DMS153 treated with DMSO at 0.1 percent for 48 hours (cell line): ENCODE data around the gene GRIN2C.

Source experiments
- DNase-seq: peaks from one replicate; lab custom pipeline; 2025; ENCODE audit not compliant: unreplicated experiment; lab: John Stamatoyannopoulos, UW

Gene GRIN2C

DNA sequence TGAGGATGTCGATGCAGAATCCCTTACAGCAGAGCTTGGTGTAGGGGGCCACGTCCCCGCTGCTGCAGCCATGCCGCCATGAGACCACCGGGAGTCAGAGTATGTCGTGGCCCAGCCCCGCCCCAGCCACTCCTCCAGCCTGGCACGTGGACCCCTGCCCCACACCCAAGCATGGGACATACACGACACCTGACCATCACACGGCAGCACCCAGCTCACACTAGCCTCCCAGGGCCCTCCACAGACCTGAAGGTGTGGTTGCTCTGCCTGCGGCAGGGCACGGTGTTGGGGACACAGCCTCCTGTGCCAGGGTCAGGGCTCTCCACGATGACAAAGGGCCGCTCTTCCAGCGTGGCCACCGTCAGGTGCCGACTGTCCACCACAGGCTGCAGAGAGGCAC is 9.4 kb downstream of the GRIN2C start:
- DNase-seq, result no peak

DNA sequence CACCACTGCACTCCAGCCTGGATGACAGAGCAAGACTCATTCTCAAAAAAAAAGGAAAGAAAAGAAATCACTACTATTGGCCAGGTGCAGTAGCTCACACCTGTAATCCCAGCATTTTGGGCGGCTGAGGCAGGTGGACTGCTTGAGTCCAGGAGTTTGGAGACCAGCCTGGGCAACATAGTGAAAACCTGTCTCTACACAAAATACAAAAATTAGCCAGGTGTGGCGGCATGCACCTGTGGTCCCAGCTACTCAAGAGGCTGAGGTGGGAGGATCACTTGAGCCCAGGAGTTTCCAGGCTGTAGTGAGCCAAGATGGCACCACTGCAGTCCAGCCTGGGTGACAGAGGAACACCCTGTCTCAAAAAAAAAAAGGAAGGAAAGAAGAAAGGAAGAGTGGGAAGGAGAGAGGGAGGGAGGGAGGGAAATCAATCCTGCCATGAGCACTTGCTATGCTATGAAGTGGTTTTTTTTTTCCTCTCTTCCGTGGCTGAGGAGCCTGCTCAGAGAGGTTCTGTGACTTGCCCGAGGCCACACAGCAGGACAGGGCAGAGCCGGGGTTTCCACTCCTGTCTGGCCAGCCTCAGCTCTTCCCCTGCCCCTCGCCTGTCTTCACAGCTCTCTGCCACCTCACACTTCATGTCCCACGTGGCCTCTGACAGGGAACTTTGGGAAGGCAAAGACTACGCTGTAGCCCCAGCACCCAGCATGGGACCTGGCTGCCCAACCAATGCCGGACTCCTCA is 10.9 kb downstream of the GRIN2C start:
- DNase-seq, result no peak

DNA sequence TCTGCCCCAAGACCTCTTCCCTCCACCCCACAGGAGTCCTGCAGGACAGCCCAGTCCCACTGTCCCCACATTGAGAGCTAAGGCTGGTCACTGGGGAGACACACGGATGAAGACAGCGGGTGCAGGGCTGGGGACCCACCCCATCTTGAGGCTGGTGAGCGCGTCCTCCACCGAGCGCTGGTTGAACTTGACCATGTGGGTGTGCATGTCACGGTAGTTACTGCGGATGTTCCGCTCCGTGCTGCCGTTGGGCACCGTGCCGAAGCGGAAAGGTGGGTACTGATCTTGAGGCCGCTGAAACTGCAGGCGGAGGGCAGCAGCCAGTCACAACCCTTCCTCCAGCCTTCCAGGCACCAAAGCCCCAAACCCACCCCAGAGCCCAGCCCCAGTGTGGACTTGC is 13.1 kb downstream of the GRIN2C start:
- DNase-seq, result no peak

DNA sequence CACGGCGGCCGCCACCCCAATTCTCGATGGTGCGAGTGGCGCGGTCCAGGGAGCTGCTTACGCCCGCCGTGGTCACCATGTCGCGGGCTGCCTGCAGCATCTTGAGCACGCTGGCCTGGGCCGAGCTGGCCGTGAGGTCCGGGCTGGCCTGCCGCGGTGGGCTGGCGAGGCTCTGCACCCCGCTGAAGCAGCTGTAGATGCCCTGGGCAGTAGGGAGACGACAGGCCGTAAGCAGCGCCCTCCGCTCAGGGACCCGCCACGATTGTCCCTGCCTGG is 16.4 kb downstream of the GRIN2C start:
- DNase-seq, result no peak

DNA sequence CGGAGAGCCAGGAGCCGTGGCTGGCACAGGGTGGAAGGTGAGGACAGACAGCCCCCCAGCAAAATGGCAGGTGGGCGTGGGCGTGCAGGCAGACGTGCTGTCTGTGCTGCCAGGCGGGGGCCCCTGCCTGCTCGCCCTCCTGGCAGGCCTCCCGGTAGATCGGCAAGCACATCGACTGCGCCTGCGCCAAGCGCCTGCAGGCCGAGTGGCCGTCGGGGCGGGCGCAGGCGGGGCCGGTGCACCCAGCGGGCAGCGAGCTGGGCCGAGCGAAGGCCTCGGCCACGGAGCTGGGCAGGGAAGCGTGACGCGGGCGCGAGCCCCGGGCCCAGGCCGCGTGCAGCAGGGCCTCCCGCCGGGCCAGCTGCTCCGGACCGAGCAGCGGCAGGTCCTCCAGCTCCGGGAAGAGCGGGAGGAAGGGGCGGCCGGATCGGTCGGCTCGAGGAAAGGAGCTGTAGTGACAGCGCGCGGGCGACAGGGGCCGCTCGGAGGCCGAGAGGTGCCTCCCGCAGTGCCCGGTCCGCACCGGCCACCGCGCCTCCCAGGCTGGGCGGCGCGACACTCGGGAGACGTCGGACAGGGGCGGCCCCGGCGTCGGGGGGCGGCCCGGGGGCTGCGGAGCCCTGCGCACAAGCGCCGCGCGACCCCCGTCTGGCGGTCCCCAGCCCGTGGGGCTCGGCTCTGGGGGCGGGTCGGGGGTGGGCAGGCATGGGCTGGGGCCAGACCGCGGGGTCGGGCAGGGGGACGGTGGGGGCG is 16.9 kb downstream of the GRIN2C start:
- peak; percentile 42 for DNase-seq

DNA sequence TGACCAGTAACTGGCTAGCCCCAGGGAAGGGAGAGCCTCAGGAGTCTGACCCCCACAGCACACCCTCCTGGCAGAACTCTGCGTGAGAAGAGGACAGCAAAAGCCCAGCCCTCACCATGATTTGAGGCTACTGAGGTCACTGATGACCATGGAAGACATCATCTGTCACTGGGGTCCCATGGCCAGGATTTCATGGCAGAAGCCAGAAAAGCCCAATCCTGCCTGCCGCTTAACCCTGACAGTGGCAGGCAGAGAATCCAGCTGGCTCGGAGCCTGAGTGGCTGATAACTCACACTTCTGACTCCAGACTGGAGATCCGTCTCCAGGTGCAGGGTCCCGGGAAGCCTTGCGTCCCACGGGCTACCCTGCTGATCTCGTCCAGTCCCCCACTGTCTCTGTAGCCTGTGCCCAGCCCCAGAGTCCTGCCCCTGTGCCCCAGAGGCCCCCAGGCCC is 17.5 kb downstream of the GRIN2C start:
- no peak for DNase-seq

DNA sequence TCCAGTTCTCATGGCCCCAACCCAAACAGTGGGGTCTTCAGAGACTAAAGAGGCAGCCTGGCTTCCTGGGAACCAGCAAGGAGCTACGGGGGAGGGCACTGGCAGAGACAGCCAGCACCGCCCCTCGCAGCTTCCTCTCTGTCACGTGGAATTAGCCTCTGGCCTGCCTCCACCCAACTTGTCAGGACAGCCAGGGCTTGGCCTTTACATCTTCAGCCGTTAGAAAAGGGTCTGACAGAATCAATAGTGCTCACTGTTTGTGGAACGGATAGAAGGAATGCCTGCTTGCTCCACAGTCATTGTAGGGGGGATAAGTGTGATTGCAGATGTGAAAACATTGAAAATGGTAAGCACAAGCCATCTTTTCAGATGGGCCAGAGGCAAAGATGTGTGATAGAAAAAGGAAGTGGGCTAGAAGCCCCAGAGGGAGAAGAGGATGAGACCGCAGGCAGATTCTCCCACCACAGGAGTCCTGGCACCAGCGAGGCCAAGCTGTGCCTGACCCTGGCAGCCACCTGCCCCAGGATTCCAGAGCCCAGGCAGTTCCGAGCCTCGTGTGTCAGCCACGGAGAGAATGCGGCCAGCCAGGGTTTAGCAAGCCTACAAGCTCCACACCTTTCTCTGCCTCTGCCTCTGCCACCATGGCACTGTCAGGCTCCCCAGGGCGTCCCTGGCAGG is 18.6 kb downstream of the GRIN2C start:
- DNase-seq, result no peak

DNA sequence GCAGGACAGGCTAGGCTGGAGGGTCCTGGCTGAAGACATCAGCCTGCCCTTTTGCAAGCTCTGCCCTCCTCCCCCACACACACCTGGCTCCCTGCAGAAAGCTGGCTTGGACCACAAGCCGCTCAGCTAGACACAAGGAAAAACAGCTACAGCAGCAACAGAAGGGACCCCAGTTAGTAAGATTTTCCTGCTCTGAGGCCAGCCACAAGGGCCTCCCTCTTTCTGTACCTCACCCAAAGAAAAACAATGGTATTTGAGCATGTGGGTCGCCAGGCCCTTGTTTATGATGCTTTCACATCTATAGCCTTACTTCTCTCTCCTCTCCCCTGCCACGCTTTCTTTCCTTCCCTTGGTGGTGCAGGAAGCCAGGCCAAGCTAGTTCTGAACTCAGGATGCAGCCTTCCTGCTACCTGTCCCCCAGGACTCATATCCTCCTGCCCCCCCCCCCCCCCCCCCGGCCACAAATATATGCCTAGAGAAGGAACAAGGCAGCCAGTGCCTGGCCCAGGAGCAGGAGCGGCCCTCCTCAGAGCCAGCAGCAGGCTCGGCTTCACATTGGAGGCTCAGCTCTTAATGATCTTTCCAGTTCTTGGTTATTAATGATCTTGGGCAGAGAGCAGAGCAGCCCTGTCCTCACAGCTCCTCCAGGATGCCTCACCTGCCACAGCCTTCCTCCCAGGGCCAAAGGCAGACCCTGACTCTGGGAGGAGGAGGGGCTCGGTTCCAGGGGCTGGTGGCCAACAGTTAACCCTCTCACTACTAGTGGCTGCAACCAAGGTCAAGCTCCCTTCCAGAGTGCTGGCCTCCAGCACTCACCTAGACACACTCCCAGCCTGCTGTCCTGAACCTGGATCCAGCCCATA is 19.5 kb downstream of the GRIN2C start:
- no peak for DNase-seq

DNA sequence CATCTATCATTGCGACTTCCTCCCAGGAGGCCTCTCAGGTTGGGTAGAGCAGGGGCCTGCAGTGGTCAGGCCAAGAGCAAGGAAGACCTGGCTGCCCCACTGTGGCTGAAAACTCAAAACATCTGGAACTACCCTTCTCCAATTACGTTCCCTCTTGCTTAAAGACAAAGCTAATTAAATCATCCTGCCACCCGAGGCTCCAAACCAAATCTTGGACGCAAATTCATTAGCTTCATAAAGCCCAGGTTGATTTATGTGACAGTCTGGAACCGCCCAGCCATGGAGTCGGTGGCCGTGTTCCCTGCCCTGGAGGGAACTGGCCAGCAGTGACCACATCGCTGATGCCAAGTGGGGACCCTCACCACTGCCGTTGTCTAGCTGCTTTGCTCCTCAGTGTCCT is 21.4 kb downstream of the GRIN2C start:
- DNase-seq, result no peak

DNA sequence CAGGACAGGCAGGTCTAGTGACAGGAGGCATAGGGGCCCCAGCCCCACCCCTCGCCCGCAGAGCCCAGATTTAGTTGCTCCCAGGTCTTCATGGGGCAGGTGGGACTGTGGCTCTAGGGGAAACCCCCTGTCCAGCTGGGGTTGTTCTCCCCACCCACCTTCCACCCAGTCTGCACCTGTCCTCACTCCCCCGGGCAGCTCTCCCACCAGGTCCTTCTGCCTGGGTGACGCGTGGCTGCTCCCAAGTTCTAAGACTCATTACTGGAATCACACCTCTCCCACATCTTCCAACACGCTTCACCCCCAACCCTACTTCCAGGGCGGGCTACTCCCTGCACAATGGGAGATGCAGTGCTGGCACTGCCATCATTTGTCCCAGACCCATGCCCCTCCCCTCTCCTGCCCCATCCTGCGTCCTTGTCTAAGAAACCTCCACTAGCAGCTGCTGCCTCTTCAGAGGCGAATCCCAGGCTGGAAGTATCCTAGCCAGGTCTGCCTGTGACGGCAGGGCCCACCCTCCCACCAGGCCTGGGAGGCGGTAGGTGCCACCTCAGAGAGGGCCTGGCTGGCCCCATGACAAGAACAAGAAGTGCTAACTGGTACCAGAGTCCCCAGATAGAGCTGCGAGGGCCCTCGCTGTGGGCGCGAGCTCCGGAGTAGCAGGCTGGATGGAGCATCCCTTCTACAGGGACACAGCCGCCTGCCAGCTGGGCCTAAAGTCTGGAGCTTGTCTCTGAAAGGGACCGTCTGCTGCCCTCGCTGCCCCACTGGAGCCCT is 22.8 kb downstream of the GRIN2C start:
- no peak for DNase-seq

DNA sequence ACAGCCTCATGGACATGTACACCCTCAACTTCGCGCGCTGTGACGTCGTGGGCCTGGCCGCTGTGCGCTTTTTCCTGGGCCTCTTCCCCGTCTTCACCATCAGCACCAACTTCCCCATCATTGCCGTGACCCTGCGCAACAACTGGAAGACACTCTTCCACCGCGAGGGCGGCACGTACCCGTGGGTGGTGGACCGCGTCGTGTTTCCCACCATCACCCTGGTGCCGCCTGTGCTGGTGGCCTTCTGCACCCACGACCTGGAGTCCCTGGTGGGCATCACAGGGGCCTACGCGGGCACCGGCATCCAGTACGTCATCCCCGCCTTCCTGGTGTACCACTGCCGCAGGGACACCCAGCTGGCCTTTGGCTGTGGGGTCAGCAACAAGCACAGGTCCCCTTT is 23.5 kb downstream of the GRIN2C start:
- no peak for DNase-seq

DNA sequence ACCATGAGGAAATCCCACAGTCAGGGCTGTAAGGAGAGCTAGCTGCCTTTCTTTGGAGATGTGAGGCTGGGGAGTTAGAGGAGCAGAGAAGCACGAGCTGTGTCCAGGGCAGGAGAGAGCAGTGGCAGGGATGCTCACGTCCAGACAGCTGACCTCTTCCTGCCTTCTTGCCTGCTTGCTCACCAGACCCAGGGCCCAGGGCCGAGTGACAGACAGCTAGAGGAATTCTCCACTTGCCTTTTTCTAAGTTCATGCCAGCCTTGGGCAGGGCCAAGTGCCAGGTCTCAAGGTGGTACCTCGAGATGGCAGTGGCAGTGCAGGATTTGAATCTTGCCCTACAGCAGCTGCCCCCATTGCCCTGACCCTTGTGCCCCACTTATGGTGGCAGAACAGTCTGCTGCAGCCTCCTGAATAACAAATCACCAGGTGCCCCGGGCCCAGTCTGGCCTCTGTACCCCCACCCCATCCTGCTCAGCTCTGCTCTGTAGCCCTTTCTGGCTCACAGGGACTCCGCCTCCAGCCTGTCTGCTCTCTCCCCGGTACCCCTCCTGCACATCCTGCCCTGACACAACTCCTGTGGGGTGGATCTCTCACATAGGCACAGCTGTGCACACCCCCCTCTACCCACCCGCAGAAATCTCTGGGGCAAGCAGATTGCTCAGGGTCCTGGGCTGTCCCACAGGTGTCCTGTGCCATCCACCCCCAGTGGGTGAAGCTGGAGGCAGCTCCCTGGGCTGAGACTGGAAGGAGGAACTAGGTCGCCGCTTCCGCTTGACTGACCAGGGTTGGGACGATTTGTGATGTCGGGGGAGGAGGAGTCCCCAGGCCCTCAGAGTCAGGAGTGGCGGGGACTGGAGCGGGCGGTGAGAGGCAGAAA is 25.9 kb downstream of the GRIN2C start:
- no peak for DNase-seq

DNA sequence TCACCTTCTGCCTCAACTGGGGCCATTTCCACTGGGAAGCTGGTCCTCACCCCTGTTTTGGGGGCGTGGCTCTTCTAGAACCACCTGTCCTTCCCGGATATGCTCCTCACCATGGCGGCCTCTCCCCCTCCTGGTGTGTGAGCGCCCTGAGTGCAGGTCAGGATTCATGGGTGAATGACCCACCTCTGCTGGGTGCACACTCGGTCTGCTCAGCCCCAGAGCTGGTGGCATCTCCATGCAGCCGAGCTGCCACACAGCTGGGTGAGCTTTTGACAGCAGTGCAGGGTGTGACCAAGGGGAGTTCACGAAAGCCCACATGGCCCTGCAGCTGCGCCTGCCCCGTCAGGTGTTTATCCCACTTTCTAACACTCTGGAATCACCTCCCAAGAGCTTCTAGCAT is 27.3 kb downstream of the GRIN2C start:
- DNase-seq, result no peak

DNA sequence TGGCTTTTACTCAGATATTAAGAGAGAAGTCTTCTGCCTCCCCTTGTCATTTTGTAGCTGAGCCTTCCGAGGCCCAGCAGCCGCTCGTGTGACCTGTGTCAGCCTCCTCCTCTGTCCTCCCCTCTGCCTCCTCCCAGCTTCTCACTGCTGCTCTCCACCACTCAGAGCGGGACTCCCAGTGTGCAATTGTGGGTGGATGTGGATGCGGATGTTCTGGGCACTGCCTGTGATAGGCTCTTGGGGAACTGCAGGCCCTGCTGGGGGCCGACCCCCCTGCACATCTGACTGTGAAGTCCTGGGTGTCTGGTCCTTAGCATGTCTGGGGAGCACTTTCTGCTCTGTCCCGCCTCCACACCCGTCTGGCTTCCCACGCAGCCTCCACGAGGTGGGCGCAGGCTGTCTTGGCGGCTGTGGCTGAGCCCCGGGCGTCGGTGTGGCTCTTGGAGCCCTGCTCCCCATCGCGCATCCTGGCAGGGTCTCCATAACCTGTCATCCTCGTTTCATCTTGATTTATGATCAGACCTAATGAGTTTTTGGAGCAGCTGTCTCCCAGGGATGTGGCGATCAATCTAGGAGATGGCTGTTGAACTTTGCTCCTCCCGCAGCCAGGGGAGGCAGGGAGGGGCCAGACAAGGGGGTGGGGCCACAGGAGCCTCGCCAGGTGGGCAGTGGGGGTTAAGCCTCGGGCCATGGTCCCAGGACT is 28.1 kb downstream of the GRIN2C start:
- DNase-seq, result no peak

DNA sequence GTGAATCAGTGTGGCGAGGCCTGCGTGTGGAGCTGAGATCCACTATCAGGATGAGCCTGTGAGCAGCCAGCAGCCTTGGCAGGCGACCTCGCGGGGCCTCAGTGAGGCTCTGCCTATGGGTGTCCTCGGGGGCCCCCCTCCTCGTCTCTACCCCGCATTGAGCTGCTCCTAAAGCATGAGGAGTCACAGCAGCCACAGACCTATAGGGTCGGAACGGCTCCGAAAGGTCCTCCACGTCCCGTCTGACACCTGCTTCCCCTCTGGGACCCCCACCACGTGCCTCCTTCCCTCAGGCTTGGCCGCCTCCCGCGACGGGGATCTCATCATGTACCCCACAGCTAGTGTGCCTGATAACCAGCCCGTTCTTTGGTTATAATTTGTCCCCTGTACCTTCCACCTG is 28.8 kb downstream of the GRIN2C start:
- no peak for DNase-seq

DNA sequence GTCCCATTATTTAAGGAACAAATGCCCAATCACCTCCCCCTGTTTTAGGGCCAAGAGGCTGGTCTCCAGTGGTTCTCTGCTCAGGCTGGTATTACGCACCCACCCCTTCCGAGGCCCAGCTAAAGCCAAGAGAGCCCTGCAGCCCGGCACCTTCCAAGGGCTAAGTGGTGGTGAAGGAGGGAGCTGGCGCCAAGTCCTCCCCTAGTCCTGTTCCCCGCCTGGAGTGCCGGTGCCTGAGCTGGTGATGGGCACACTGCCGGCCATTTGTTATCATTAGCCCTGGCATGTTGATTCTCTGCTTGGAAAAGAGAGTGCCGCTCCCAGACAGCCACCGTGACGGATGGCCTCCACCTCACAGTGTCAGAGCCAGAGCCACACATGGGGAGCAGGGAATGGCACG is 31.9 kb downstream of the GRIN2C start:
- DNase-seq, result no peak

DNA sequence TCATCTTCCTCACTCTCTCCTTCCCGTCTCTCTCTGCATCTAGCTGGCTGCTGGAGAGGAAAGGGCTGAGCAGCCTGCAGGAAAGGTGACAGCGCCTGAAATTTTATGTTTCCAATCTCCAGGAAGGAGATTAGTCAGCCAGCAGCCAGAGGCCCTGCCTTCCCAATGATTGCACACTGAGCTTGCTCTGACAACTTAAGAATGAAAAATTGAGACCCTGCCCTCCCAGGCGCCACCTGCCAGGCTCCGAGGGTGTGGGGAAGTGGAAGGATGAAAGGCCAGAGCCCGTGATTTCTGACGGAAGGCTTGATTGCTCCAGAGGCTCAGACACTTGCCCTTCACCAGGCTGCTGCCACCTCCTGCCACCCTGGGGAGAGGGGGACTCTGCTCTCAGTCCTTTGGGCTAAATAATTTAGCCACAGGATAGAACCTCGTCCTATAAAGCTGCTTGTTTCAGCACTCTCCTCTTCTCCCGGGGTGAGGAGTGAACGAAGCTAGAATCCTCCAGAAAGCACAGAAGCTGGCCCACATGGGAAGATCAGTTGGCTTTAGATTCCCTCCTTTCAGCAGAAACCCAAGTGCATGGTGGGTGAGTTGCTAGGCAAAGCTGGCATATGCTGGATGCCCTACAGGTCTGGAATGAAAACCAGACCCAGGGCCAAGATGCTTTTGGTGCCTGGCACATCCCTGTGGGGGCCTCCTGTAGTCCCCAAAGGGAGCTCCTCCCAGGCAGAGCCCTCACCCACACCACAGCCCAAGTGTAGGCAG is 33.5 kb downstream of the GRIN2C start:
- DNase-seq, result no peak

DNA sequence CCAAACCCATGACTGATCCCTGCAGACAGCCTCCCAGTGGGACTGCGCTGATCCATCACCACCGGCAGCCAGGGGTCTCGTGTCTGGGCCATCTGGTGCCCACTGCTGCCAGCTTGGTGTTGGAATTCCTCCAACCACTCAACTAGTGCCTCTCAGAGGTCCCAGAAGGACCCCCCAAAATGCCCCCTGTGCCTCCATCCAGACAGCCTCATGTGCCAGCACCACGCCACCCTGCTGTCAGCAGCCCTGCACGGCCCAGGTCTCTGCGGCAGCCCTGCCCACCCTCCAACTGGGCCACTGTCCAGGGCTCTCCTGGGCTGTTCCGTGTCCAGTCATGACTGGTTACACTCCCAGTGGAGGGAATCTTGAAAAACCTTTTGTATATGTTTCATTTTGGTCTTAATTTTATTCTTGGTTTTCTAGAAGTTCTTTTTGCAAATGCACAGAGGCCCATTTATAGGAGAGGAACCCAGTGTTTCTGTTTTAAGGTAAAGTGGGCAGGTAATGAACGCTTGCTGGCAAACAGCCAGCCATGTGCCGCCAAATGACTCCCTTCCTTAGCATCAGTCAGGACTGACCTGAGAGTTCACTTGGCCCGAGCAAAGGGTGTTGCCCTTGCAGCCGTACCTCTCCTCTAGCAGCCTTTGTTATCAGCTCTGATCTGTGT is 34.6 kb downstream of the GRIN2C start:
- DNase-seq, result no peak
